Fibroblast of skin of right quadriceps (primary cell): ENCODE results near the gene FUT1.

ENCODE experiments used
- DNase-seq: peaks from one replicate; pipeline ENCODE4 v3.0.0-alpha.2; 2013

FUT1 gene

GRCh38 chr19:48715681-48716171 is 36.7 kb downstream of the FUT1 start:
- DNase-seq: peak; percentile 34

- DNase-seq: no peak
These were observed 37.4 kb downstream of the FUT1 start for GRCh38 chr19:48714759-48715675.

DNA sequence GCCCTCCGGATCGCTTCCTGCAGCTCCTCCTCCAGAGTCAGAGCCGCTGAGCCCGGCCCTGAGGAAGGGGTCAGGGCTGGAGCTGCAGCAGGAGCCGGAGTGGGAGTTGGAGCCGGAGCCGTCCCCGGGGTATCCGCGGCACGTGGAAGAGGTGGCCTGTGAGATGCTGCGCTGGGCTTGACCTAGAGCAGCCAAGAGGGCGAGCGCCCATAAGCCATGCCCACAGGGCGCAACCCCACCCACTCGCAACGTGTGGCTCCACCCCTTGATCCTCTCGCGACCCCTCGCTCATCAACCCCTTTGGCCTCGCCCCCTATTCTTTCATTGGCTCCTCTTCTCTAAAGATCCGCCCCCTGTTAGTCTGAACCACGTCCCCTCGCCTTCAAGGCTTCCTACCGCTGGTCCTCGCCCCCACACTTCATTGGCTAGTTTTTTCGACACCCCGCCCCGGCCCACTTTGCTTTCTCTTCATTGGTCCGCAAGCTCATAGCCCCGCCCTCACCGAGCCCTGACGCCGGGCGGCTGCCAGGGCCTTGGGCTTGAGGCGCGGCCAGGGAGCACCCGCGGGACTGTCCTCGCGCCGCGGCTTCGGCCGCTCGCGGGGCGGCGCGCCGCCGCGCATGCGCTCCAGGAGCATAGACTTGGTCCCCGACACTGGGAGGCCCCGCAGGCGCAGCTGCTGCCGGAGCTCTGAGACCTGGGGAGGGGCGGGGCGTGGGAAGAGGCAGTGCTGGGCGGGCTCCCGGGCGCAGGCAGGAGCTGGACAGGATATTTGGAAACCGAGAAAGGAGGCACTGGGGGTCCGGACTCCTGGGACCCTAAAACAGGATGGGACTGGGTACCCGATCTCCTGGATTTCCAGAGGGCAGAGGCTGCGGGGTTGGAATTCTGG is 38.3 kb downstream of the FUT1 start:
- DNase-seq: peak; percentile 100

- DNase-seq: peak; percentile 19
These were observed 39.2 kb downstream of the FUT1 start for GRCh38 chr19:48713041-48713863.

DNA sequence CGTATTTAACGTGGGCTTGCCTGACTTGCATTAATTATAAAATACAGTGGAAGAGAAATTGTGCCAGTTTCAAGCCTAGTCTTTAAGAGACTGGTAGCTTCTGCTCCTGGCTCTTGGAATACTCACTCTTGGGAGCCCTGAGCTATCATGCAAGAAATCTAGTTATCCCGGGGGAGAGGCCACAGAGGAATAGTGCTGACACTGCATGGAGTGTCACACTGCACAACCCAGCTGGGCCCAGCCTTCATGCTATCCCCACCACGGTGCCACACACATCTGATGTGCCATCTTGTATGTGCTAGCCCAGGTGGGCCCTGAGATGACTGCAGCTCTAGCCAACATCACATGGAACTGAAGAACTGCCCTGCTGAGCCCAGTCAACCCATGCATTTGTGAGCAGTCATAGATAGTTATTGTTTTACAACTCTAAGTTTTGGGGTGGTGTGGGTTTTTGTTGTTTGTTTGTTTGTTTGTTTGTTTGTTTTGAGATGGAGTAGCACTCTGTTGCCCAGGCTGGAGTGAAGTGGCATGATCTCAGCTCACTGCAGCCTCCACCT is 41.3 kb downstream of the FUT1 start:
- no peak for DNase-seq

- DNase-seq: no peak
These were observed 44.0 kb downstream of the FUT1 start for GRCh38 chr19:48708471-48708870.

- DNase-seq: peak; percentile 41
These were observed 47.0 kb downstream of the FUT1 start for GRCh38 chr19:48705431-48705830.

DNA sequence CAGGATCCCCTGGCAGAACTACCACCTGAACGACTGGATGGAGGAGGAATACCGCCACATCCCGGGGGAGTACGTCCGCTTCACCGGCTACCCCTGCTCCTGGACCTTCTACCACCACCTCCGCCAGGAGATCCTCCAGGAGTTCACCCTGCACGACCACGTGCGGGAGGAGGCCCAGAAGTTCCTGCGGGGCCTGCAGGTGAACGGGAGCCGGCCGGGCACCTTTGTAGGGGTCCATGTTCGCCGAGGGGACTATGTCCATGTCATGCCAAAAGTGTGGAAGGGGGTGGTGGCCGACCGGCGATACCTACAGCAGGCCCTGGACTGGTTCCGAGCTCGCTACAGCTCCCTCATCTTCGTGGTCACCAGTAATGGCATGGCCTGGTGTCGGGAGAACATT is 49.1 kb downstream of the FUT1 start:
- DNase-seq: no peak

DNA sequence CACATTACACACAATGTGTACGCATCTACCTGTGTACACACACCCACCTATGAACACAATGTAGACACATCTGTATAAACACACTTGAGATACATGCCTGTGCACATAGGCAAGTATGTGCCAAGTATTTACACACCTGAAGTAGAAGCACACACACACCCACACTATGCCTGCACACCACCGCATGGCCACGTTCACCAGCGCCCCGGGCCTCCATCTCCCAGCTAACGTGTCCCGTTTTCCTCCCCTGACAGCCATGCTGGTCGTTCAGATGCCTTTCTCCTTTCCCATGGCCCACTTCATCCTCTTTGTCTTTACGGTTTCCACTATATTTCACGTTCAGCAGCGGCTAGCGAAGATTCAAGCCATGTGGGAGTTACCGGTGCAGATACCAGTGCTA is 49.7 kb downstream of the FUT1 start:
- no peak for DNase-seq

DNA sequence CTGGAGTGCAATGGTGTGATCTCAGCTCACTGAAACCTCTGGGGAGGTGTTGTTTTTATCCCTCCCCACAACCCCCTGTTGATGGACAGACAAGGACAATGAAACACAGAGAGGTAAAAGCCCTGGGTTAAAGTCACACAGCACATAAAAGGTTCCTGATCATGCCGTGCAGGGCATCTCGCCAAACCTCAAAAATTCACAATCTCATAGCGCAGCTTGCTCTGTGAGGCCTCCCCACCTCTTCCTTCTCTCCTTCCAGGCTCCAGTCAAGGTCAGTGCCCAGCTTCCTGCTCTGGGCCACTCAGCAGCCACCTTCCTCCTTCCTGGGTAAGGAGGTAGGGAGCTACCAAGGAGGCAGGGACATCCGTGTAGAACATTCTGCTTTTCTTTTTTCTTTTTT is 54.4 kb downstream of the FUT1 start:
- peak; percentile 76 for DNase-seq
